ENCODE data around the gene SCTR.

DNA sequence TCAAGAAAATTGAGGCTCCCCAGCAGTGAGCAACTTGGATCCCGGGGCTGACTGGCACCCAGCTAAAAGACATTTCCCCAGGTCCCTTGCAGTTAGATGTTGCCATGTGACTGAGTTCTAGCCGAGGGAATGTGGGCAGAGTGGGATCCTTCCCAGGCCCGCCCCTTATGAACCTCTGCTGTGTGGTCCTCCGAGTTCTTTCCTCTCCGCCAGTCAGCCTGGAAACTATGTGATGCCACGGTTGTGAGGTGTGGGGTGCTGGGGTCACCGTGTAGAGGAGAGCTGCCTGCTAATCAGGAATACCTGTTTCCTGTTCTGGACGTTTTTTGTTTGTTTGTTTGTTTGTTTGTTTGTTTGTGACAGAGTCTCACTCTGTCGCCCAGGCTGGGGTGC lies 47.2 kb downstream of the SCTR start:
- TF ChIP-seq, protein P1, sequence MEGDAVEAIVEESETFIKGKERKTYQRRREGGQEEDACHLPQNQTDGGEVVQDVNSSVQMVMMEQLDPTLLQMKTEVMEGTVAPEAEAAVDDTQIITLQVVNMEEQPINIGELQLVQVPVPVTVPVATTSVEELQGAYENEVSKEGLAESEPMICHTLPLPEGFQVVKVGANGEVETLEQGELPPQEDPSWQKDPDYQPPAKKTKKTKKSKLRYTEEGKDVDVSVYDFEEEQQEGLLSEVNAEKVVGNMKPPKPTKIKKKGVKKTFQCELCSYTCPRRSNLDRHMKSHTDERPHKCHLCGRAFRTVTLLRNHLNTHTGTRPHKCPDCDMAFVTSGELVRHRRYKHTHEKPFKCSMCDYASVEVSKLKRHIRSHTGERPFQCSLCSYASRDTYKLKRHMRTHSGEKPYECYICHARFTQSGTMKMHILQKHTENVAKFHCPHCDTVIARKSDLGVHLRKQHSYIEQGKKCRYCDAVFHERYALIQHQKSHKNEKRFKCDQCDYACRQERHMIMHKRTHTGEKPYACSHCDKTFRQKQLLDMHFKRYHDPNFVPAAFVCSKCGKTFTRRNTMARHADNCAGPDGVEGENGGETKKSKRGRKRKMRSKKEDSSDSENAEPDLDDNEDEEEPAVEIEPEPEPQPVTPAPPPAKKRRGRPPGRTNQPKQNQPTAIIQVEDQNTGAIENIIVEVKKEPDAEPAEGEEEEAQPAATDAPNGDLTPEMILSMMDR (IDR thresholded peaks at IDR 0.05): no peak
- TF ChIP-seq POLR2AphosphoS5 (IDR thresholded peaks at IDR 0.05) (no peak), EP300 (IDR thresholded peaks at IDR 0.05) (no peak)
